GM12891 (cell line): ENCODE data around the gene FAM210A.

ENCODE experiments used
- DNase-seq: peaks from one replicate; pipeline ENCODE4 v3.0.0; 2011; ENCODE audit warnings: low spot score; ENCODE audit not compliant: insufficient read length
- FAIRE-seq: peaks from 2 replicates; lab custom pipeline; 2011; peaks lifted over from hg19 to GRCh38; lab: Jason Lieb, UNC
- PAX5 ChIP-seq: IDR thresholded peaks from 2 replicates; pipeline ENCODE4 v1.6.1; 2011; ENCODE audit warnings: low read length, moderate library complexity, mild to moderate bottlenecking; ENCODE audit not compliant: insufficient read depth, severe bottlenecking
- POLR2A ChIP-seq: IDR thresholded peaks from 2 replicates; pipeline ENCODE4 v1.6.1; 2011; ENCODE audit warnings: low read depth, low read length, control low read depth
- POLR2AphosphoS5 ChIP-seq: IDR thresholded peaks from 2 replicates; pipeline ENCODE4 v1.6.1; 2011; ENCODE audit warnings: low read depth, low read length, control low read depth
- POU2F2 ChIP-seq: IDR thresholded peaks from 2 replicates; pipeline ENCODE4 v1.6.1; 2011; ENCODE audit warnings: low read depth, mild to moderate bottlenecking, control low read depth, low read length, moderate library complexity
- SPI1 ChIP-seq: IDR thresholded peaks from 2 replicates; pipeline ENCODE4 v1.6.1; 2011; ENCODE audit warnings: low read depth, low read length, control low read depth
- TAF1 ChIP-seq: IDR thresholded peaks from 2 replicates; pipeline ENCODE4 v1.6.1; 2011; ENCODE audit warnings: low read depth, low read length, control low read depth

The FAM210A gene

DNA sequence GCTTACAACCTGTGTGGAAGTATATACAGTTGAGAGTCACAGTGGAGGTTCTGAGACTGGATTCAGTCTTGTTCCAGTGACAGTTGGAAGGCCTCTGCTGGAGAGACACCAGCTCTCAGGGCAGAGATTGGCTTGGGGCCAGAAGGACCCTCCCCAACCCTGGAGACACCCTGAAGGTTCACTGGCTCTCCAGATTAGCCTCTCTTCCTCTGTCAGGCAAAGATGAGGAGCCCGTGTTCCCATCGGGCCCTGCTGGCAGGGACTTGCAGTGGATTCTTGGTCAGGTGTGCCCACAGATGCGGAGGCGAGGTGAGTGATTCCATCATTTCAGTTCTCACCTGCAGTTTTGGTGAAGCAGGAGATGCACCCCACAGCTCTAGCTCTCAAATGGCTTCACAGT is 78.6 kb downstream of the FAM210A start:
- no peak for DNase-seq
- no peak for FAIRE-seq
- no peak for TF ChIP-seq POU2F2
- no peak for TF ChIP-seq POLR2A
- TF ChIP-seq POLR2AphosphoS5, result no peak
- TF ChIP-seq TAF1, result no peak
- no peak for TF ChIP-seq PAX5

DNA sequence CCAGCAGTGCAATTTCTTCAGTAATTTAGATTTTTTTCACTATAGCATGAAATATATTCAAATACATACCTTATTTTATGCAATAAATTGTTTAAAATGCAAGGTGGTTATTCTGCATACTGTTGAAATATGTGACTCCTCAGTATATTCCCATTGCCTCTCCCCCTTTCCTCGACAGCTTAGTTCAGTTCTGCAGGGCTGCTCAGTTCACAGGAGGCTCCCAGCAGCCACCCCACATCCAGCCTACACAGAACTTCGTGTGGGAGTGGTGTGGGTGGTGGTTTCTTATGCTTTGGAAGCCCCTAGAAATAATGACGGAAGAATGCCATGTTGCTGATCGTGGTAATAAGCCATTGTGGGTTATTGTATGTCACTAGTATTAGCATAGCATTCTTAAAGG is 79.7 kb downstream of the FAM210A start:
- TF ChIP-seq POLR2A, result no peak
- DNase-seq (no peak), FAIRE-seq (no peak)

DNA sequence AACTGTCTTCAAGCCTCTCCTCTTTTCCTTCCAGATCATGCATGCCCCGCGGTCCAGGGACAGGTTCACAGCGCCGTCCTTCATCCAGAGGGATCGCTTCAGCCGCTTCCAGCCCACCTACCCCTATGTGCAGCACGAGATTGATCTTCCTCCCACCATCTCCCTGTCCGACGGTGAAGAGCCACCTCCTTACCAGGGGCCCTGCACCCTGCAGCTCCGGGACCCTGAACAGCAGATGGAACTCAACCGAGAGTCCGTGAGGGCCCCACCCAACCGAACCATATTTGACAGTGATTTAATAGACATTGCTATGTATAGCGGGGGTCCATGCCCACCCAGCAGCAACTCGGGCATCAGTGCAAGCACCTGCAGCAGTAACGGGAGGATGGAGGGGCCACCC is 81.3 kb downstream of the FAM210A start:
- no peak for TF ChIP-seq TAF1
- TF ChIP-seq POU2F2, result no peak
- TF ChIP-seq POLR2AphosphoS5, result no peak
- TF ChIP-seq POLR2A, result no peak
- TF ChIP-seq PAX5, result no peak
- no peak for TF ChIP-seq SPI1
- no peak for DNase-seq
- no peak for FAIRE-seq

DNA sequence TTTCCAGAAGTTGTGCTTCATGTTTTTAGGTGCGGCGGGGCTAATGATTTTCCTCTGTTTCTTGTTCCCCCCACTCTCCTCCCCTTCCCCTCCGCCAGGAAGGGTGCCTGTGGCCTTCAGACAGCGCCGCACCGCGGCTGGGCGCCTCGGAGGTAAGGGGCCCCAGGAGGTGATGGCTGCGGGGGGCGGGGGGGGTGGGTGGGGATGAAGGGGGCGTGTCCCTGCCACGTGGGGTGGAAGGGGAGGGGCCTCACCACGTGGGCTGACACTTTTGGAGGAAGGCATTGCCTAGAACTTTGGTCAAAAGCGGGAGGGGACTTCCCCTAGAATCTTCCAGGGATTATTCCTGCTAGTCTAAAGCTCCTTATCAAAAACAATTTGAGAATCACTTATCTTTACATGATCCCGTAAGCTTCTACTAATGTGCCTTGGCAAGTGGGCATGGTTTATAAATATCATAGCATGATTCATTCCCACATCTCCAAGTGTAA is 83.1 kb downstream of the FAM210A start:
- FAIRE-seq, result no peak
- TF ChIP-seq TAF1, result no peak
- no peak for TF ChIP-seq PAX5
- TF ChIP-seq SPI1, result no peak
- TF ChIP-seq POLR2A, result no peak
- TF ChIP-seq POLR2AphosphoS5, result no peak
- no peak for DNase-seq

DNA sequence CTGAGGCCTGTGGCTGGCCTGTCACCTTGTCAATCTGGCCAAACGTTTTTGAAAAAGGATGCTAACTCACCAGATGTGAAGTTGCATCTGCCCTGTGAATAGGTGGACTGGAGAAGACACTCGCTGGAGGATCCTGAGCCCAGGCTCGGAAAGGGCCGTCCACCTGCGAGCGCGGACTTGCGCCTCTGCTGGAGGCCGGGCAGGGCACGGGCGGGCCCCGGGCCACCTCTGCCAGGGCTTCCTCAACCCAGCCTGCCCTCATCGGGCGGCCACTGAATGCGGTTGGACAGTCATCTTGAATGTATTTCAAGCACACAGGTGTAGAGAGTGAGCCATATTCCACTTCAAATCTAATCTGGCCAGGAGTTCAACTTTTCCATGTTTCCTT is 83.9 kb downstream of the FAM210A start:
- FAIRE-seq, result no peak
- TF ChIP-seq POLR2A (no peak), PAX5 (no peak), TAF1 (no peak), SPI1 (no peak), POLR2AphosphoS5 (no peak), POU2F2 (no peak)

DNA sequence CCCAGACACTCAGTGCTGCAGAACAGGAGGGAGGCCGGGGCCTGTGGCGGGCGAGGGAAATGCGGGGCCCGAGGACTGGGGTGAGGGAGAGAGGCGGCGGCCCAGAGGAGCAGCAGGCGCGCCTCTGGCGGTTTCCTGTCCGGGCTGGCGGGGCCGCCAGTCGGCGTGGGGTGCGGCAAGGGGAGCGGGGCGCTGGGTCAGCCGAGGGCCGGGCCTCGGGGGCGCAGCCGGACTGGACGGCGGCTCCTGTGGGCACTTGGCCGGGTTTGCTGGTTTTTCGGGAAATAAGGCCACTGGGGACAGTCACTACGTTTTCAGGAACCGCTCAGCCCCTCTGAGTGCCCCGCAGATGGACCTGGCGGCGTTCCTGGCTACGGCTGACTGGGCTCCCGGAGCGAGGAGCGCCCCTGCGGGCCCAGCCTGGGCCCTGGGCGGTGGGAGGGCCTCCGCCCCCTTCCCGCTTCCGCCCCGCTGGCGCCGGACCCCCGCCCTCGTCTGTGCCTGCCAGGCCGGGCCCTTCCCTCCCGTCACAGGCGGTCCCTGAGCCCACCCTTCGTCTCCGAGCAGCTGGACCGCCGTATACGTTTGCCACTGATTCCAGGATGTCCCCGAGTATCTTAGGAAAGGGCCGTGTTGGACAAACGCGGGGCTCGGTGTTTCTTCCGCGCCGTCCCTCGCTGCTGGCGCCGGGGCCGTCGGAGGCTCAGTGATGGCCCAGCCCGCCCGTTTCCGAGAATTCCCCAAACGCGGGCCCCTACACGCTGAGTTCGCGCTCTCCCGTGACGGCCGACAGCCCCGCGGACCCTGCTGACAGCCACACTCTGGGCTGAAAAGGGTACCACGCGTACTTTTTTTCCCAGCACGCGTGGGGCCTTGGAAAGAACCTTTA is 84.6 kb downstream of the FAM210A start:
- no peak for TF ChIP-seq TAF1
- TF ChIP-seq SPI1, result no peak
- TF ChIP-seq PAX5, result no peak
- TF ChIP-seq POU2F2, result no peak
- no peak for TF ChIP-seq POLR2AphosphoS5
- TF ChIP-seq POLR2A, result no peak
- no peak for FAIRE-seq
- no peak for DNase-seq

More for the DNA sequence above, 83.9 kb downstream of the FAM210A start:
- DNase-seq, result no peak

DNA sequence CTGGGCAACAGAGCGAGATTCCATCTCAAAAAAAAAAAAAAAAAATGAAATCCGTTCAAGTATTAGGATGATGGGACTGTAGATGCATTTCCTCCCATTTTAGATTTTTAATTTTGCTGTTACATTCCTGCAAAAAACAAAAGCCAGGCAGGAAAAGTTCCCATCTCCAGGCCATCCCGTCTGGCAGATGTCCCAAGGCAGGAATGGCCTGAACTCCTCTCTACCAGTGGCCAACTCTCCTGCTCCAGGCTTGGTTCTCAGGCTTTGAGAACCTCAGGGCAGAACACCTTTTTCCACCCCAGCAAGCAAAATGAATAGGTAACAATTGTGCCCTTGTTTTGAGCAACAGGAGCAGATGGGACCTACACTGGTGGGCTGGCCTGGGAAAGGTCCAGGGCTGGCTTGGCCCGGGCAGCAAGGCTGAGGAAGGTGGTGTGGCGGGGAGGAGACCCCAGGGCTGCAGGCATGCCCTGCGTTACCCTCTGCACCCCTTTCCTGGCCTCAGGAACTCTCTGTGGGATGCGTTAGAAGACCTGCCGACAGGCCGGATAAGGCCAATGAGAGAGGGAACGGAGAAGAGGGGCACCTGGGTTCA is 86.0 kb downstream of the FAM210A start:
- no peak for DNase-seq
- no peak for FAIRE-seq
- no peak for TF ChIP-seq PAX5
- no peak for TF ChIP-seq POLR2AphosphoS5
- no peak for TF ChIP-seq POU2F2
- no peak for TF ChIP-seq TAF1
- TF ChIP-seq SPI1, result no peak
- TF ChIP-seq POLR2A, result no peak

DNA sequence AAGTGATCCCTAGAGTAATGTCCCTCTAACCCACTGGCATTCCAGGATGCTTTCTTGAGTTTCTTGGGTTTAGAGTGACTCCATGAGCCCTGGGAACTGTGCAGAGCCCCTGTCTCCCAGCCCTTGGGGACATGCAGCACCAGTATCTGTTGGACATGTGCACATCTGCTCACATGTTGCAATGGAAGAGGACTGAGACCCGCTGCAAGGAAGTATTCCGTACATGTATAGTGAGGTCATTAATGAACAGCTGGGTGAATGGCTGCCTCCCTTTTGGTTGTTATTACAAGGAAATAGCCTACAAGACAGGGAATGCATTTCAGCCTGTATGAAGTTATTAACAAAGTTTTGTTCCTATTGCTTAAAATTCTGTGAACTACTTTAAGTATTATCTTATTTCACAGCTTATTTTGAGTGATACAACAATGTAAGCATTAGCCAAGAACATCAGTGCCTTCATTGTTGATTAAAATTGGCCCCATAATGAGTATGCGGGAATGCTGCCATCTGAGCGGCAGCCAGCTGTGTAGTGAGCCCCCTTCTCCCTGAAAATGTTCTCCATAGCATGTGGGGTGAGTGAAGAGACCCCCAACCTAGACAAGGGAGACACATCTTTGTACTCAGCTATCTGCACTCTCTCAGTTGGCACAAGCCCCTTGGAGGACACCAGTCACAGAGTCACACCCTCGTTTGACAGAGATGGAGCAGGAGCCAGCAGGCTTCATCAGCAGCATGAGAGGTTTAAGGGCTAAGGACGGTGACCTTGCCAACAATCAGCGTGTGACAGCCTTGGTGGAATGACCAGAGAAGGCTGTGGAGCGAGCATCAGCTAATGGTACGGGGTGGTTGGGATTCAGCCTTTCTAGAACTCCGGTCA is 87.4 kb downstream of the FAM210A start:
- no peak for DNase-seq
- FAIRE-seq, result no peak
- no peak for TF ChIP-seq SPI1
- TF ChIP-seq TAF1, result no peak
- TF ChIP-seq POU2F2, result no peak
- no peak for TF ChIP-seq POLR2AphosphoS5
- TF ChIP-seq POLR2A, result no peak
- no peak for TF ChIP-seq PAX5

DNA sequence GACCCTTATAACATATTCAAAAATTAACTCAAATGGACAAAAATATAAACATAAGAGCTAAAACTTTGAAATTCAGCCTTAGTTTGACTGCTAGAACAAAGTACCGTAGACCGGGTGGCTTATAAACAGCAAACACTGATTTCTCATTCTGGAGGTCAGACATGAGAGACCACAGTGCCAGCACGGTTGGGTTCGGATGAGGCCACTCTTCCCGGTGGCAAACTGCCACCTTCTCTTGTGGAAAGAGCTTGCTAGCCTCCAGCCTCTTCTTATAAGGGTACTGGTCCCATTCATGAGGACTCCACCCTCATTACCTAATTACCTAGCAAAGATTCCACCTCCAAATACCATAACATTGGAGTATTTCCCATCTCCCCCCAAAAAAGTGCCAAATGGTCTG is 91.3 kb downstream of the FAM210A start:
- TF ChIP-seq PAX5, result no peak
- no peak for TF ChIP-seq SPI1
- TF ChIP-seq TAF1, result no peak
- no peak for TF ChIP-seq POLR2A
- no peak for TF ChIP-seq POU2F2
- TF ChIP-seq POLR2AphosphoS5, result no peak
- FAIRE-seq (no peak), DNase-seq (no peak)
